Thoracic aorta (tissue), 2 donors: ENCODE data around the gene DENND5A. TPM values are rescaled to one million over a fixed set of nuclear protein-coding genes. Genes with fewer than 3 reads are reported as not detected.

Experiments
- ATAC-seq: fragments of 150-250 bp; one replicate; pipeline ENCODE4 v1.8.0; 2017; ENCODE audit warnings: low read depth; ENCODE audit not compliant: insufficient number of reproducible peaks, low FRiP score
- DNase-seq: peaks from one replicate; pipeline ENCODE4 v3.0.0-alpha.2; 2020; ENCODE audit warnings: low spot score
- H3K27ac ChIP-seq, 2 donors: fragments of 200-600 bp; sonication (generic); 1 replicate in 1 of 2; 2 replicates in 1 of 2; pipeline ENCODE4 v1.5.1; 2016; ENCODE audit warnings: mild to moderate bottlenecking in 2 of 2, moderate library complexity in 2 of 2
- H3K27me3 ChIP-seq: fragments of 200-600 bp; sonication (generic); replicated peaks from 2 replicates; pipeline ENCODE4 v1.6.0; 2016; ENCODE audit warnings: mild to moderate bottlenecking; ENCODE audit not compliant: insufficient read depth
- H3K36me3 ChIP-seq: fragments of 200-600 bp; sonication (generic); one replicate; pipeline ENCODE4 v1.5.1; 2016
- H3K4me1 ChIP-seq, 2 donors: fragments of 200-600 bp; sonication (generic); 1 replicate in 1 of 2; 2 replicates in 1 of 2; pipeline versions ENCODE4 v1.5.1 to v1.6.0; 2016; ENCODE audit warnings: low read depth in 2 of 2, mild to moderate bottlenecking in 1 of 2; ENCODE audit not compliant: control insufficient read depth in 1 of 2
- H3K4me3 ChIP-seq: fragments of 200-600 bp; sonication (generic); 2 replicates; pipeline ENCODE4 v1.5.1; 2016; ENCODE audit warnings: mild to moderate bottlenecking
- H3K9me3 ChIP-seq: fragments of 200-600 bp; sonication (generic); 2 replicates; pipeline ENCODE4 v1.5.1; 2016
- CTCF ChIP-seq: fragments of 200-600 bp; sonication (generic); IDR thresholded peaks from one replicate; pipeline ENCODE4 v1.5.1; 2019; ENCODE audit warnings: antibody characterized with exemption
- total RNA-seq, 2 donors: library from RNA; depleted of rRNA; stranded (reverse); fragments of >200 nt; gene quantifications; one replicate each; pipeline versions ENCODE4 v1.1.0 to v1.2.3, GENCODE V29; 2016

DENND5A gene
- total RNA-seq, 2 donors from 2014 or later: 169 to 178 TPM

- H3K4me1 ChIP-seq: no peaks in the 10 kb centered on the region
- H3K9me3 ChIP-seq: no peaks in the 10 kb centered on the region
- no peak for ATAC-seq
- H3K27ac ChIP-seq: no peak overlapping the region
- no peak for TF ChIP-seq CTCF
- H3K36me3 ChIP-seq: no peaks in the 10 kb centered on the region
- DNase-seq: no peak
- H3K4me3 ChIP-seq: no peak overlapping the region
- no peaks in the 10 kb centered on the region for H3K27me3 ChIP-seq
Observed at GRCh38 chr11:9130297-9130696, 134.9 kb downstream of the DENND5A start.

- no peak for TF ChIP-seq CTCF
- Histone ChIP-seq H3K36me3 (no peaks in the 10 kb centered on the region), H3K27ac (no peak overlapping the region), H3K4me3 (no peak overlapping the region), H3K27me3 (no peaks in the 10 kb centered on the region), H3K9me3 (no peaks in the 10 kb centered on the region), H3K4me1 (no peaks in the 10 kb centered on the region)
- no peak for DNase-seq
- ATAC-seq: no peak
Observed at GRCh38 chr11:9126636-9127035, 138.5 kb downstream of the DENND5A start.

- DNase-seq (no peak), ATAC-seq (no peak)
- Histone ChIP-seq H3K9me3 (no peaks in the 10 kb centered on the region), H3K36me3 (no peaks in the 10 kb centered on the region), H3K4me3 (no peak overlapping the region), H3K4me1 (no peaks in the 10 kb centered on the region), H3K27me3 (no peaks in the 10 kb centered on the region), H3K27ac (no peak overlapping the region)
- TF ChIP-seq CTCF: no peak
Observed at GRCh38 chr11:9125185-9125886, 139.8 kb downstream of the DENND5A start.

GRCh38 chr11:9123595-9124304 is 141.4 kb downstream of the DENND5A start:
- no peaks in the 10 kb centered on the region for H3K9me3 ChIP-seq
- H3K27ac ChIP-seq: no peak overlapping the region
- no peaks in the 10 kb centered on the region for H3K4me1 ChIP-seq
- H3K36me3 ChIP-seq: no peaks in the 10 kb centered on the region
- no peak overlapping the region for H3K4me3 ChIP-seq
- ATAC-seq (no peak), DNase-seq (no peak)
- no peak for TF ChIP-seq CTCF
- no peaks in the 10 kb centered on the region for H3K27me3 ChIP-seq

- no peaks in the 10 kb centered on the region for H3K27me3 ChIP-seq
- no peak overlapping the region for H3K27ac ChIP-seq
- no peaks in the 10 kb centered on the region for H3K36me3 ChIP-seq
- DNase-seq: no peak
- H3K4me1 ChIP-seq: no peaks in the 10 kb centered on the region
- ATAC-seq: no peak
- H3K9me3 ChIP-seq: no peaks in the 10 kb centered on the region
- TF ChIP-seq CTCF: no peak
- H3K4me3 ChIP-seq: no peak overlapping the region
Observed at GRCh38 chr11:9121469-9121796, 143.7 kb downstream of the DENND5A start.
